GM19099 (cell line): ENCODE results near the gene ALCAM.

ENCODE experiments used
- POLR2A ChIP-seq: IDR thresholded peaks from 3 replicates; pipeline ENCODE4 v1.6.1; 2011; ENCODE audit warnings: low read depth; ENCODE audit not compliant: insufficient read length; ENCODE audit errors: extremely low read depth

ALCAM gene

GRCh38 chr3:105512061-105512460, 145.4 kb downstream of the ALCAM start:
- TF ChIP-seq POLR2A: no peak

GRCh38 chr3:105513042-105513441, 146.3 kb downstream of the ALCAM start:
- TF ChIP-seq POLR2A: no peak

GRCh38 chr3:105513886-105514285, 147.2 kb downstream of the ALCAM start:
- no peak for TF ChIP-seq POLR2A

- TF ChIP-seq POLR2A: no peak
Observed at GRCh38 chr3:105515372-105515771, 148.7 kb downstream of the ALCAM start.

GRCh38 chr3:105516972-105517371, 150.3 kb downstream of the ALCAM start:
- TF ChIP-seq POLR2A: no peak

- TF ChIP-seq POLR2A: no peak
Observed at GRCh38 chr3:105518203-105518602, 151.5 kb downstream of the ALCAM start.

GRCh38 chr3:105518806-105519418, 152.2 kb downstream of the ALCAM start:
- TF ChIP-seq POLR2A: no peak

GRCh38 chr3:105521770-105522169, 155.1 kb downstream of the ALCAM start:
- TF ChIP-seq POLR2A: no peak

GRCh38 chr3:105523501-105523900, 156.8 kb downstream of the ALCAM start:
- no peak for TF ChIP-seq POLR2A

- no peak for TF ChIP-seq POLR2A
Observed at GRCh38 chr3:105525531-105525930, 158.8 kb downstream of the ALCAM start.

- no peak for TF ChIP-seq POLR2A
Observed at GRCh38 chr3:105526360-105527111, 159.8 kb downstream of the ALCAM start.

GRCh38 chr3:105527535-105527934, 160.8 kb downstream of the ALCAM start:
- TF ChIP-seq POLR2A: no peak

GRCh38 chr3:105527949-105528348, 161.2 kb downstream of the ALCAM start:
- TF ChIP-seq POLR2A: no peak

GRCh38 chr3:105528955-105529354, 162.2 kb downstream of the ALCAM start:
- TF ChIP-seq POLR2A: no peak

GRCh38 chr3:105529456-105529855, 162.7 kb downstream of the ALCAM start:
- TF ChIP-seq POLR2A: no peak

GRCh38 chr3:105532251-105532650, 165.5 kb downstream of the ALCAM start:
- TF ChIP-seq POLR2A: no peak
